Heart left ventricle (tissue), 16 donors: ENCODE results near the gene MPPED1. TPM values are rescaled to one million over a fixed set of nuclear protein-coding genes. Genes with fewer than 3 reads are reported as not detected.

Experiments used
- ATAC-seq, 4 donors: fragments of 200-7000 bp; cut with Tn5 transposase; one replicate each; pipeline ENCODE4 v1.9.1; 2020 to 2022; ENCODE audit warnings: moderate library complexity in 4 of 4, mild to moderate bottlenecking in 3 of 4, moderate number of reproducible peaks in 1 of 4
- DNase-seq, 5 donors: peaks; one replicate each; pipeline ENCODE4 v3.0.0-alpha.2; 2020
- H3K27ac ChIP-seq, 12 donors: fragments of 200-600 bp; sonication (generic) in 4 of 12; one replicate each; pipeline versions ENCODE4 v1.5.0 to v1.8.0; 2016 to 2022; ENCODE audit warnings: mild to moderate bottlenecking in 2 of 12
- H3K27me3 ChIP-seq, 9 donors: fragments of 200-600 bp; sonication (generic) in 2 of 9; one replicate each; pipeline versions ENCODE4 v1.5.1 to v1.8.0; 2016 to 2022; ENCODE audit warnings: mild to moderate bottlenecking in 3 of 9
- H3K36me3 ChIP-seq, 9 donors: fragments of 200-600 bp; sonication (generic) in 2 of 9; one replicate each; pipeline versions ENCODE4 v1.5.0 to v1.8.0; 2018 to 2022; ENCODE audit warnings: mild to moderate bottlenecking in 2 of 9
- H3K4me1 ChIP-seq, 12 donors: fragments of 200-600 bp; sonication (generic) in 4 of 12; one replicate each; pipeline versions ENCODE4 v1.5.0 to v1.8.0; 2016 to 2022; ENCODE audit warnings: mild to moderate bottlenecking in 3 of 12
- H3K4me3 ChIP-seq, 12 donors: fragments of 200-600 bp; sonication (generic) in 4 of 12; one replicate each; pipeline versions ENCODE4 v1.5.0 to v1.8.0; 2017 to 2022; ENCODE audit warnings: mild to moderate bottlenecking in 9 of 12, moderate library complexity in 4 of 12
- H3K9me3 ChIP-seq, 12 donors: fragments of 200-600 bp; sonication (generic) in 4 of 12; one replicate each; pipeline versions ENCODE4 v1.5.0 to v1.8.0; 2016 to 2022; ENCODE audit warnings: mild to moderate bottlenecking in 1 of 12
- CTCF ChIP-seq, 12 donors: fragments of 200-600 bp; sonication (generic) in 4 of 12; IDR thresholded peaks; one replicate each; pipeline versions ENCODE4 v1.5.0 to v1.8.0; 2018 to 2022; ENCODE audit warnings: antibody characterized with exemption in 12 of 12, mild to moderate bottlenecking in 5 of 12
- POLR2A ChIP-seq, 2 donors: fragments of 450-650 bp; IDR thresholded peaks; one replicate each; pipeline ENCODE4 v1.6.1; 2017; ENCODE audit warnings: antibody characterized with exemption in 2 of 2, mild to moderate bottlenecking in 2 of 2, moderate library complexity in 2 of 2
- WGBS, 4 donors: extraction: QIAGEN DNeasy Blood & Tissue Kit in 2 of 4; methylation state at CpG; one replicate each; pipeline versions ENCODE4 v1.1.5 to v1.1.7; 2013 to 2018; 5-methylcytosine and 5-hydroxymethylcytosine counted together
- intact Hi-C, 10 donors: fragments of 100-400 bp; cut with DNase I; formaldehyde crosslinking; loops; one replicate each; pipeline versions ENCODE4 v1.11.1 to v1.14.2; 2022
- polyA plus RNA-seq, 2 donors: library from polyadenylated mRNA; stranded (reverse); fragments of 200-250 nt; gene quantifications; one replicate each; pipeline ENCODE4 v1.2.3, GENCODE V29; 2013
- total RNA-seq, 9 donors: library from RNA; depleted of rRNA in 2 of 9; stranded (reverse); fragments of >200 nt in 2 of 9; fragmentation: NEBNext Ultra II Directional in 3 of 9; extraction: Animal tissue kit (Norgen Biotek cat#: 25700) in 3 of 9; gene quantifications; one replicate each; pipeline versions ENCODE4 v1.1.0 to v1.2.4, GENCODE V29; 2016 to 2023
- donor health status: ischemic (EF 13 %, LVEDD 7.1; RV severe dilation, severe dysfunction).
- donor health status: healthy with polysubstance abuse.
- donor health status: DM: no; HTN: yes; CAD: no.
- donor health status: DM: no; HTN: no; CAD: no.
- donor health status: ischemic (EF 25% LVEDD 6.9; RV normal size, moderate dysfunction).
- donor health status: ischemic (EF 25% LVEDD 5.7; RV mildly dilated, moderate dysfunction).
- donor health status: healthy.
- donor health status: DM: yes; HTN: yes; CAD: no.
- donor health status: ischemic (EF 35%, LVEDD 5.7; RV mildly dilated, moderate dysfunction).
- donor health status: nonischemic (EF 11% LVEDD 7.7; RV severe dilation, severe dysfunction).
- donor health status: DM: yes; HTN: yes; CAD: no.
- donor health status: PGD.
- donor health status: ischemic (EF 29% LVEDD 5.4; RV normal size, mild dysfunction).
- donor health status: nonischemic (EF 23%, LVEDD 6.1; RV moderate dilation, normal function).

The MPPED1 gene
- total and polyA plus RNA-seq, 11 donors = 0.12 TPM; not detected in 10

DNA sequence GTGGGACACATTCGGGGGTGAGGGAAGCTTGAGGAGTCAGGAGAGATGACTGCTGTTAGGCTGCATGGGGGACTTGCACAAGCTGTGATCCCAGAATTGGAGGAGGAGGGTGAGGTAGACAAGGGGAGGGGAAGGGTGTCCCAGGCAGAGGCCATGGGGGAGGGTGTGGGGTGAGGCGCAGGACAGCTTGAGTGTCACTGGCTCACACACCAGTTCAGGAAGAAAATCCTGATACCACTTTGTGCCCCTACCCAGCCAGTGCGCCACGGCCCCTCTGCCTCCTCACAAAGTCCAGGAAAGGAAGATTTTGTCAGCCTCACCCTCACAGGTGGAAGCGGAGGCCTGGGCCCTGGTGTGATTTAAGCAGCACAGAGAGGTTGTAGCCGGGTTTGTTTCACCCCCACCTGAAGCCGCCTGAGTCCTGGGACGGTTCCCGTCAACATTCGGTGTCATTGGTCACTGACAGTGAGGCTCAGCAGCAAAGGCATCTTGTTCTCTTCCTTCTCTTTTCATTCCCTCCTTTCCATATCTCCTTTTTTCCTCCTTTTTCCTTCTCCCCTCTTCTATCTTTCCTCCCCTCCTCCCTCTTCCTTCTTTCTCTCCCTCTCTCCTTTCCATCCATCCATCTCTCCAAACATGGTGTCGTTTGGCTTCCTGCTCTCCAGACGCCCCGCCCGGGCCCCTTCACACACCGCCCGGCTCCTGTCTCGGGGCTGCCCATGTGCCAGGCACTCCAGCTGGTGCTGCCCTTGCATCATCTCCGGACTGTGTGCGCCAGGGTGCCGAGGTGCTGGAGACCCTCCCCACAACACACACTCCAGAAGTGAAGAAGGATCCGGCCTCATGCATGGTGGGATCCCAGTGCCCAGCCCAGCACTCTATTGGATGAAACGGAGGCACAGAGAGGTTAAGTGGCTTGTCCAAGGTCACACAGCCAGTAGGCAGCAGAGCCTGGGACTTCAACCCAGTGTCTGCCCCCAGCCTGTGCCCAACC lies 89.3 kb downstream of the MPPED1 start:
- ATAC-seq (no peak), DNase-seq (no peak)
- 74 to 77% (median 76%) methylated on average over 22 of the region's 22 CpGs for WGBS, 4 donors
- Histone ChIP-seq H3K36me3 (no peaks in the 10 kb centered on the region), H3K27ac (no peak overlapping the region), H3K9me3 (no peaks in the 10 kb centered on the region), H3K4me1 (no peaks in the 10 kb centered on the region), H3K4me3 (no peak overlapping the region), H3K27me3 (peaks cover 0 to 2% (median 0%) of the 10 kb centered on the region in 9 donors)
- TF ChIP-seq POLR2A (IDR thresholded peaks at IDR 0.05) (no peak), CTCF (IDR thresholded peaks at IDR 0.05) (no peak)
- intact Hi-C loops = no loop called here

DNA sequence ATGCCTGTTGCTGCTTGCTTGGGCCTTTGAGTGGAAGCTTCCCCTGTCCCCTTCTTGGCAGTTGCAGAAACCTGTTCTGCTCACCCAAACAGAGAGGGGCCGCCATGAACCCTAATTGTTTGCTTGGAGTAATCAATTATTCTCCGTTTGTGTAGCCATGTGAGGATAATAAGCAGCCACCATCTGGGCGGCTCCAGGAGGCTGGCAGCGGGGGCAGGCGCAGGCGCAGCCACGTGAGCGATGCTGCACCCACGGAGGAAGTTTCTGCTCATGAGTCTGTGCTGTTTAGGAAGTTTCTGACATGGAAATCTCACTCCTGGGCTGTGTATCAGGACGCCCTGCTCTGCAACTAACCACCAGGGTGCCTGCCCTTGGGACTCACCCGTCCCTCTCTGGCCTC lies 90.1 kb downstream of the MPPED1 start:
- no peak for TF ChIP-seq POLR2A (IDR thresholded peaks at IDR 0.05)
- TF ChIP-seq CTCF (IDR thresholded peaks at IDR 0.05) = no peak
- Histone ChIP-seq H3K4me3 (no peak overlapping the region), H3K4me1 (no peaks in the 10 kb centered on the region), H3K27ac (no peak overlapping the region), H3K9me3 (no peaks in the 10 kb centered on the region), H3K36me3 (no peaks in the 10 kb centered on the region), H3K27me3 (peaks cover 0 to 2% (median 0%) of the 10 kb centered on the region in 9 donors)
- ATAC-seq (no peak), DNase-seq (no peak)
- 68 to 79% (median 71%) methylated on average over 11 of the region's 11 CpGs for WGBS, 4 donors
- intact Hi-C loops = no loop called here

DNA sequence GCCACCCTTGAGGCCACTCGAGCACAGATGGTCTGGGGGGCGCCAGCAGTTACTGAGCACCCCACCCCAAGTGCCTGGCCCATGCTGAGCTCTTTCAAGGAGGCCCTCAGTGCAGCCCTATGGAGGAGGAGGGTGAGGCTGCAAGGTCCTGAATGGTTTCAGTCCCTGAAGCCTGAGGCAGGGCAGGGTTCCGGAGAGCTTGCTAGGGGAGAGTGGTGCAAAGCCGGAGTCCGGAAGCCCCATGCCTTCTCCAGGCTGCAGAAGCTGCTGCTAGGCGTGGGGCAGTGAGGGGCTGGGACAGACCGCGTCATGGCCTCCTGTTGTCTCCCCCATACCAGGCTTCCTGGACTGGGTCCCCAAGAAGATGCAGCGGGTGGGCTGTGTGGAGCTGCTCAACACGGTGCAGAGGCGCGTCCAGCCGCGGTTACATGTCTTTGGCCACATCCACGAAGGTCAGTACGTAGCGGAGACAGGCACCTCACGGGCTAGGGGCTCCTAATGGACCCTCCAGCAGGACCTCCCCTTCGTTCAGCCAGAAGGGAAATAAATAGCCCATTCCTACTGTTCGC lies 90.6 kb downstream of the MPPED1 start:
- Histone ChIP-seq H3K9me3 (no peaks in the 10 kb centered on the region), H3K36me3 (no peaks in the 10 kb centered on the region), H3K4me3 (no peak overlapping the region), H3K4me1 (no peaks in the 10 kb centered on the region), H3K27ac (no peak overlapping the region), H3K27me3 (peaks cover 0 to 2% (median 0%) of the 10 kb centered on the region in 9 donors)
- intact Hi-C loops = no loop called here
- DNase-seq (no peak), ATAC-seq (no peak)
- 79 to 85% (median 81%) methylated on average over 14 to 20 of the region's 20 CpGs for WGBS, 4 donors
- TF ChIP-seq POLR2A (IDR thresholded peaks at IDR 0.05) (no peak), CTCF (IDR thresholded peaks at IDR 0.05) (no peak)

DNA sequence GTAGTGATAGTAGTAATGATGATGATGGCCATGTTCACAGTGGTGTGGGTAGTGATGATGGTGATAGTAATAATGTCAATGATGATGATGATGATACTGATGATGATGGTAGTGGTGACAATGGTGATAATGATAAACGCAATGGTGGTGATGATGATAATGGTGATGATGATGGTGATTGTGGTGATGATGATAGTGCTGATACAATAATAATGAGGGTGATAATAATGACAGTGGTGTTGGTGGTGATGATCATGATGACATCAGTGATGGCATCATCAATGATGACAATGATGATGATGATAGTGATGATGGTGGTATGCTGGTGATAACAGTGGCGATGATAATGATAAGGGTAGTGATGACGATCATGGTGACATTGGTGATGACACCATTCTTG lies 92.3 kb downstream of the MPPED1 start:
- 89 to 94% (median 93%) methylated on average over 3 of the region's 3 CpGs for WGBS, 4 donors
- no peaks in the 10 kb centered on the region for H3K4me1 ChIP-seq
- ATAC-seq (no peak), DNase-seq (no peak)
- no peaks in the 10 kb centered on the region for H3K36me3 ChIP-seq
- H3K27ac ChIP-seq = no peak overlapping the region
- H3K27me3 ChIP-seq = peaks cover 0 to 2% (median 0%) of the 10 kb centered on the region in 9 donors
- TF ChIP-seq POLR2A (IDR thresholded peaks at IDR 0.05) (no peak), CTCF (IDR thresholded peaks at IDR 0.05) (no peak)
- H3K4me3 ChIP-seq = no peak overlapping the region
- intact Hi-C loops = no loop called here
- no peaks in the 10 kb centered on the region for H3K9me3 ChIP-seq
